Suppressor macrophage (primary cell): Measurements from ENCODE around the gene MAF.
A peak's percentile ranks its signal among the peaks of the same experiment; 100 is the strongest.

Experiments used
- DNase-seq, 4 experiments: peaks; one replicate each; pipeline ENCODE4 v3.0.0-alpha.2; 2020 to 2022

The MAF gene

DNA sequence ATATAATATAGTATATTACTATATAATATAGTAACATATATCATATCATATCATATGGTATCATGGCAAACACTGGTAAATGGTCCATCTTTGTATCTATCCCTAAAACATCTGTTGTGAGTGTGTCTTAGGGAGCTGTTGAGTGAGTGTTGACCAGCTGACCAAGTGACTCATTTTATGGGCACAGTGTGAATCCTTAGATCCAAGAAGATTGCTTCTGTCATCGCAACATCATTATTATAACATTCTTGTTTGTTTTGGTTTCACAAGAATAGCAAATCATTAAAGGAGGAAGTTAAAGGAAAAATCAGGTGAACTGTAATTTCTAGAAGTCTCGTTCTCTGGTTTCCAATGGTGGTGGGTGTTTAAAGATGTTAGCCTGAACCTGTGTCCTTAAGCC, 11.7 kb upstream of the MAF start:
- DNase-seq: no peak

DNA sequence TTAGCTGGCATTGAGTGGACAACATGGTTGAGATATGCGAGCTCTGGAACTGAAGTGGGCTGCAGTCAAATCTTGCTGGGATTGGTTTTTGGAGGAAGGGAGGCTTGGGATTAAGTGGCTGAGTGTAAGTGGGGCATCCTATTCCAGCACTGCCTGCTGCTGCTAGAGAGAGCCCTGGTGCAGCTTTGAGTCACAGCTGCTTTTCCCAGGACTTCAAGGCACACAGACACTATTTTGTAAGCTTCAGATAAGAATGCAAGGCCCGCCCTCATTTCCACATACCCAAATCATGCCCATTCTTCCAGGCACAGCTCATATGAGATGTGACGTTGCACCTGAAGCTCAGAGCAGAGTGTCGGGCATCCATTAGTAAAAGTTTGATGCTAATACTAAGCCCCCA, 10.2 kb upstream of the MAF start:
- no peak for DNase-seq

DNA sequence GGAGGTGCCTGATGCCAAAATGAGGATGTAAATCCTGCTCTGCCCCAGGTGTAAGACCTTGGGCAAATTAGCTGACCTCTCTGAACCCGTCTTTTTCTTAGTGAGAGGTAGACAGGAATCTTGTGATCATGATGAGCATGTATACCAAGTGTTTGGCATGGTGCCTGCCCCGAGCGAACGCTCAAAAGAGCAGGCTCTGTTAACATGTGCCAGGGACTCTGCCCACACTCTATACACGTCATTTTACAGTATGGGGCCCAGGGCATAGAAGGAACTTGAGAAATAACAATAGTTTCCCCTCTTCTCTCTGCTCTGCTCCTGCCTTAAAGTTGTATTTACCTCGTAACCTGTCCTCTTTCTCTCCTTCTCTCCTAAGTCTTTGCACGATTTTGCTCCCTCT, 9.3 kb upstream of the MAF start:
- DNase-seq: peak; percentile 31 to 68 (median 49)

DNA sequence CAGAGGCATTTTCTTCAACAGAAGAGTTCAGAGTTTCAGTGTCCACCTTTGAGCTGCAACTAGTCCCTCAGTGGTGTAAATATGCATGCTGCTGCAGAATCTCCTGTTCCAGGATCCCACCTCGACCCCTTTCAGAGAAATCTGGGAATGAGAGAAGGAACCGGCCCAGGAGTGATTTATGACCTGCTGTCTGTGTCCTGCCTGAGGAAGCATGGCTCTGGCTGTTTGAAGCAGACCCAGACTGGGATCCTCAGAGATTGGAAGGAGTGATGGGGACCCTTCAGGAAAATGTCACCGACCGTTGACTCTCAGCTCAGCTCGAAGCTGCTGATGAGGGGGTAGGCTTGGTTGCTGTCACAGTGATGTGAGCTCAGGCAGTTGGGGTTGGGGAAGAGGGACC, 8.4 kb upstream of the MAF start:
- DNase-seq: no peak

DNA sequence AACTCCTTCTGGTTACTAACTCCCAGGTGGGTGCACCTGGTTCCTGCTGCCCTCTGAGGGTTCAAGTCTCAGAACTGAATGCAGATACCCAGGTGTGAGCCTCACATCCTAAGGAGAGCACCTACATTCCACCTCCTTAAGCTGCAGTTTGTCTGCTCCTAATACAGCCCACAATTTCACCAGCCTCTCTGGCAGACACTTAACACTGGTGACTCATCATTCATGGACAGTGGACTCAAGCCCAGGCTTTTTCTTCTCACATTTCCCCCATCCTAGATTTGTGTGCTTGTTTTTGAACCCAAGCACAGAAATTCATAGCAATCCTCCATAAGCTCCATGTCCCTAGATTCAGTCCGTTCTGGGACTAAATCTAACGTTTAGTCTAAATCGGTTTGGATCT, 7.0 kb upstream of the MAF start:
- DNase-seq: peak in 2 of 4 experiments; percentile 21

DNA sequence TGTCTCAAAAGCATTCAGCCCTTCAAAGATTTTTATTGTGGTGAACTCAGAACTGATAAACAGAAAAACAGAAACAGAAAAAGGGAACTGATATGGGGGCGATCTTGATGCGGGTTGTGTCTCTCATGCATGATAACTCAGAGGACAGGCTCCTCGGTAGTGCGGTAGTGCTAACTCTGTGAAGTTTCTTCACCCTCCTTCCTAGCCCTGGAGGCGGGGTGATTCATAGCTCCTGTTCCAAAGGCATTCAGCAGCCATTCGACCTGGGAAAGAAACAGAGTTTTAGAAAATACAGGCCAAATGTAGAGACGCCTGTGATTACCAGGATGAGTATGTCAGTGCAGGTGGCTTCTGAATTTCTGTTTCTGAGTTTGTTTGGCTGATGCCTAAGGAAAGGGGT, 5.5 kb upstream of the MAF start:
- peak; percentile 49 to 74 (median 58) for DNase-seq

DNA sequence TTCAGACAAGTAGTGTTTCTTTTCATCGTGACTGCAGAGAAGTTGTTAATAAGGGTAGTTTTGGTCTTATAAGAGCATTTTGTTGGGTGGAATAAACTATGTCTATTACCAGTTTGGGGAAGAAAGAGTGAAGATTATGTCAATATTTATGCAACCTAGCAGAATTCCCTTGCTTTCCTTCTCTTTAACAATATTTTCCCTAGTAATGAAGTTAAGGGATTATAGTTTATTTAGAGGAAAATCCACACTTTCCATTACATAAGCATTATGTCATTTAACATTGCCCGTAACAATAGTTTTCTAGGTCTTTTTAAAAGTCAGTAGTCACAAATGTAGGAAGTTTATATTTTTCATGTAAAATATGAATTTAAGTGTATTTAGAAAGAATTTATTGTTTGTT, 2.5 kb upstream of the MAF start:
- no peak for DNase-seq

DNA sequence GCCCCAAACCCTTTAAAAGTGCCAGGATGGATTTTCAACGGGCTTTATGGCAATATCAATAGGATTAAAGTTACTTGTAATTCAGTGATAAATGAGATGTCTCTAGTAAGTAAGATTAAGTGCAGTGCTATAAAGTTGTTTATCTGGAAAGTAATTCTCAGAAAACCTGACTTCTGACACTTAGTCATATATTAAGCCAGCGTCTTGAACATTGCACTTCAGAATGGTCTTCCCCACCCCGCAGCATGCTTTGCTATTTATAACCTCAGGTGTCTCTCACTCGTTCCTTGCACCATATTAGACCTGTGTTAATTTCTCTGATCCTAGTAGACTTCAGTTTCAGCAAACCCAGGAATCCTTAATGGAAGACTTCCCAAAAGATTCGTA, 2.1 kb upstream of the MAF start:
- DNase-seq: no peak

DNA sequence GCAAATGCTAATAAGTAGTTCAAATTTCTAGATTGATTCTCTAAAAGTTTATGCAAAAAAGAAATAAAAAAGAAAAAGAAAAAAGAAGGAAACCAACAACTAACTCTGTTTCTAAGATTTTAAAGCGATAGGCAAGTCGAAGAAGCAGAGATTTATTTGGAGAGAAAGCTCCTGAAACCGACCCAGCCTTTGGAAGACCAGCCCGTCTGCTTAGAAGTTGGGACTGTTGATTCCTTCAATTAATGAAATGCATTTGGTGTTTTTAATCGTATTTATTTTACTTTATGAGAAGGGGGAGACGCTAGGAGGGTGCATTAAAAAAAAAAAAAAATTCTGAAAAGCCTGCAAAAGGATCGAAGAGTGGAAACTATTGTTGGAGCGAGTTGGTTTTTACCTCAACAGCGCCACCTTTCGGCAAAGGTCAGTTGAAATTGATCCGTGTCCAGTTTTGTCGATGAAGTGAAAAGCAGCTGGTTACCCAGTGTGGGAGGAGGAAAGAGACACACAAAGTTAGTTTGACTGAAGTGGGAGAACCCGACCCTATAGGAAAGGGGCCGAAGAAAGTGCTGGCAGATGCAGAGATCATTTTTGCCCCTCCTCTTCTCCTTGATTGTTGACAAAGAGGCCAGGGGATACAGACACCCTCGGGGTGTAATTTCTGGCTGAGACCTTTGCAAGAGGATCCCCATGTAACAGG, 1.5 kb upstream of the MAF start:
- peak; percentile 87 to 94 (median 90) for DNase-seq

DNA sequence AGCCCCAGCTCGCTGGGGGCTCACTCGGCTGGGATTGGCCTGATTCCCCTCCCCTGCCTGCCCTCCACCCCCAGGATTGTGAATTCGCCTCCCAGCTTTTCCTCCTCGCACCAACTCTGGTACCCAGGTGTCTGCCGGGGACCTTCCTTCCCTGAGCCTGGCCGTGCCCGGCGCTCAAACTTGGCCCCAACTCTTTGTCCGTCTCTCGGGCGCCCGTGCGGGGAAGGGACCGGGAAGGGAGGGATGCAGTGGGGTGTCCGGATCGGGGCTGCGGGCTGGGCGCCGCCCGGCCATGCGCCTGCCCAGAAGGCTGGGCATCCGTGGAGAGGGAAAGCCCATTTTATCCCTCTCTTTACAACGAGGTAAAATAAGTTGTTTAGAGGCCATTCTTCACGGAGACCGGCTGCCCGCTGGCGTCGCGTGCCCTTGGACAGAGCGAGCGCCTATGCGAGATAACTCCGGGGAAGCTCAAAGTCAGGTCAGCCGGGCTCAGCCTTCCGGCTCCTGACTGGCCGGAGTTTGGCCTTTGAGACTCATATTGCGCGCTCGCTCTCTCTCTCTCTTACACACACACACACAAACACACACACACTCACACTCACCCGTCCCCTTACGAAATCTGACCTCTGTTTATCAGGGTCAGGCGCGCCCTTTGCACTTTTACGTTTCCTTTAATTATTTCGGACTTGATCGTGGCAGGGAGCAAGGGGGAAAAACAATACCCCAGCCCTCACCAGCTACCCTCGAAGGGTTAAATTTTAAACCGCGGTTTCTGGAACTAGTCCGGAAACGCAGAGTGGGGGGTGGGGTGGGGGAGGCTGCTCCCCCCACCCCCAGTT, 774 bp upstream of the MAF start:
- DNase-seq: peak; percentile 57 to 80 (median 76)

DNA sequence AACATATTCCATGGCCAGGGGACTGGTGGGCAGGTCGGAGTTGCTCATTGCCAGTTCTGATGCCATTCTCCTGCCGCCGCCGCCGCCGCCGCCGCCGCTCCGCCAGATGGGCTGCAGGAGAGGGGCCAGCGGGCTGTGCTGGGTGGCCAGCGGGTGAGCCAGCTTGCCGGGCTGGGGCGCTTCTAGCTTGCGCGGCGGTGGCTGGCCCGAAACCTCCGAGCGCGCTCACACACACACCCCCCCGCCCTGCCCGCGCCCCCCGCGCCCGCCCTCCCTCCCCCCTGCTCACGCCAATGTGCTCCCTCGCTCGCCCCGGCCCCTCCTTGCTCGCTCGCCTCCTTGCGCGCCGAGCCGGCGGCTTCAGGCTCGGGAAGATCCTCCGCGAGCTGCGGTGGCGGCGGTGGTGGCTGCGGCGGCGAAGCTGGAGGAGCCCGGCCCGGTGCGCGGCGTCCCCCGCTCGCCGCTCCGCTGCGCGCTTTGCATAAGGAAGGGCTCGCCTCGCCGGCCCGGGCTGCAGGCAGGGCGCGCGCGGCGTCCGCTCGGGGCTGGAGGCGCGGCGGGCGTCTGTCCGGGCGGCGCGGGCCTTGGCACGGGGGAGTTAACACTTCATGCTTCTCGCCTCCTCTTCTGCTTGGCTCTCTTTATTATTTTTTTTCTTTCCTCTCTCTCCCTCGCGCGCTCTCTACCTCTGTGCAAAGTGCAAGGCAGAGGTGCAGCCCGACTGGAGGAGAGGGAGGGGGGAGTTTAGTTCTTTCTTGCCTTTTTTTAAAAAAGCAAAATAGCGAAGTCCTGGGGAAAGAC, 500 bp downstream of the MAF start:
- peak; percentile 68 to 88 (median 80) for DNase-seq

DNA sequence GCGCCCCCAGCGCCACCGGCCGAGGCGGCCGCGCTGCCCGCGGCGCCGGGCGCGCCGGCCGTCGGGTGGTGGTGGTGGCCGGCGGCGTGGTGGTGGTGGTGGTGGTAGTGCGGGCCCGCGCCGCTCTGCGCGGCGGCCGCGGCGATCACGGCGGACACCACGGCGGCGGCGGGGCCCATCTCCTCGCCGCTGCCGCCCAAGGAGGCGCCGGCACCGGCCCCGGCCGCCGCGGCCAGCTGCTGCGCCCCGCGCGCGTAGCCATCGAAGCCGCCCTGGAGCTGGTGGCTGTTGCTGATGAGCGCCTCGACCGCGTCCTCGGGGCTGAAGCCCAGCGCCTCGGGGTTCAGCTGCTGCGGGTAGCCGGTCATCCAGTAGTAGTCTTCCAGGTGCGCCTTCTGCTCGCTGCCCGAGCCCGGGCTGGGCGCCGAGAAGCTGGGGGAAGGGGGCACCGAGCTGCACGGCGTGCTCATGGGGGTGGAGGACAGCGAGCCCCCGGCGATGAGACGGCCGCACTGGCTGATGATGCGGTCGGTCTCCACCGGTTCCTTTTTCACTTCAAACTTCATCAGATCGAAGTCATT, 1.2 kb downstream of the MAF start:
- DNase-seq: peak in 1 of 4 experiments; percentile 43

DNA sequence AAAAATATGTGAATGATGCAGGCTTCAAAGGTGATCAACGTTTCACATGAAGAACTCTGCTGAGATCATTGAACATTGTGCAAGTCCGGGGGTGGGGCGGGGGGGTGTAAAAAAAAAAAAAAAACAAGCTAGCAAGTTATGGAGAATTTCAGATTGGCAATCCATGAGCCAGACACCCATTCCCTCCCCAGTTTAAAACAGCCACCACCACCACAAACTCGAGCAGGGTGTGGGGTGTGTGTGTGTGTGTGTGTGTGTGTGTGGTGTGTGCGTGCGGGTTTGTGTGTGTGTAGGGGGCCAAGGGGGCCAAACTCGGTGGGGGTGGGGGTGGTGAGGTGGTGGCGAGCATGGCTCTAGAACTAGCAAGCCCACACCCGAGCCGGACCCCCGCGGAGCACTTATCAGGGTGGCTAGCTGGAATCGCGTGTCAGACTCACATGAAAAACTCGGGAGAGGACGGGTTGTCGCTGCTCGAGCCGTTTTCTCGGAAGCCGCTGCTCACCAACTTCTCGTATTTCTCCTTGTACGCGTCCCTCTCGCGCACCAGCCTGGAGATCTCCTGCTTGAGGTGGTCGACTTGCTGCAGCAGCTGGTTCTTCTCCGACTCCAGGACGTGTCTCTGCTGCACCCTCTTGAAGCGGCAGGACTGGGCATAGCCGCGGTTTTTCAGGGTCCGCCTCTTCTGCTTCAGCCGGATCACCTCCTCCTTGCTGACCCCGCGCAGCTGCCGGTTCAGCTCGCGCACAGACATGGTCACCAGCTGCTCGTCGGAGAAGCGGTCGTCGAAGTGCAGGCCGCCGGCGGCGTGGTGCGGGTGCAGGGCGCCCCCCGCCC, 2.0 kb downstream of the MAF start:
- DNase-seq: peak; percentile 67 to 79 (median 78)

DNA sequence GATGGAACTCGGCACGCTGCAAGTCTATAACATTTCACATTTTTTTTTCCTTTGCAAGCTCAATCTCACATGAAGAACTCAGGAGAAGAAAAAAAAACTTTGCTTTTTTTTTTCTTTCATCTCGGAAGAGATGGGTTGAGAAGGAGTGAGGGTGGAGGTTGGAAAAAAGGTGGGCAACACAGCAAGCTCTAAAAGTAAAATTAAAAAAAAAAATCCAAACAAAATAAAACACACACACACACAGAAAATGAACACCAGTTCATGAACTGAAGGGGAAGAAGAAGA, 2.5 kb downstream of the MAF start:
- DNase-seq: no peak

DNA sequence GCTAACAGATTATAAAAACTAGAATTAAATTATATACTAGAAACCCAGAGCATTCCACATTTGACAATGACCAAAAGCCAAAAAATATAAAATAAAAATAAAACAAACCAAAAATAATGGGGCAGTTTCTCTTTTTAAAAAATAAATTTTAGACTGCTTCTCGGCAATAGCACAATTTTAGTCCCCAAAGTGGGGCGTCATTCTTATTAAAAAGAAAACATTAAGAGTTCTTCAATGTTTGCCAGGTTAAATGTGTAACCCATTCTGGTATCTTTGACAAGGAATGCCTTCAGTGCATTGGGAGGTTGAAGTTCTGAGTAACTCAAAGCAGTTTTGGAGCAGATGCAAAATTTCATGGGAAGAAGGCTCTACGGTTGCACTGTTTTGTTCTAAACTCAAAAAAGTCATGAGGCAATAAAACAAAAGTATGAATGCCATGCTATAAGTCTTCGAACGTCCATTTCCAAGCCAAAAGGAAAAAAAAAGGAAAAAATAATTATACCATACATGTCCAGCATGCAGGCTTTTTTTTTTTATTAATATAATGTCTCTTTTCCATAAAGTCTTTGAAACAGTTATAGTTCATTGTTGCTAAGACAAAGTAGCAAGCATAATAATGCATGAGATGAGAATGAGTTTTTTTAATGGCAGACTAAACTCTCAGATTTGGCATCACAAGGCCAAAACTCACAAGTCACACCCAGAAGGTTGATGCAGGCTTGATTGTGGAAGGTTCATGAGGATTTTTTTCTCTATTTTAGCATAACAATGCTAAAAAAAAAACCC, 3.1 kb downstream of the MAF start:
- DNase-seq: peak in 2 of 4 experiments; percentile 14 to 16

DNA sequence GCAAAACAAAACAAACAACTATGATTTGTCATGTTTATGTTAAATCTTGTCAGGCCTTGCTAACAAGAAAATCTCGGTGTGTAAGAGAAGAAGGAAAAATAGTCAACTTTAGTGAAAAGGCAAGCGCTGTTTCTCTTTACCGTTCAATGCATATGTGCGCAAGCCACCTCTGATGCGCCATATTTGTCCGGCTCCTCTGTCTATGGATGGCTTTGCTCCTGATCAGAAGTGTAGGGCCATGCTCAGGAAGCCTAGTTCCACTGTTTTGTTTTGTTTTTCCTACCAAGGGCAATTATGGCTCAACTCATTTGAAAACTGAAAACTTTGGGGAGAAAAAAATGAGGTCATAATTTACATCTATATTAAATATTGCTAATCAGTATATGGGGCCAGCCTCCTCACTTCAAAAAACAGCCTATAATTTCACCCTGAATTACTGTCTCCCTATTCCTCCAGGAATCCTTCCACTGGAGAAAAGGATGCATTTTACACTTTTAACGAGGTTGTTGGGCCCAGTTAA, 4.5 kb downstream of the MAF start:
- DNase-seq: no peak

DNA sequence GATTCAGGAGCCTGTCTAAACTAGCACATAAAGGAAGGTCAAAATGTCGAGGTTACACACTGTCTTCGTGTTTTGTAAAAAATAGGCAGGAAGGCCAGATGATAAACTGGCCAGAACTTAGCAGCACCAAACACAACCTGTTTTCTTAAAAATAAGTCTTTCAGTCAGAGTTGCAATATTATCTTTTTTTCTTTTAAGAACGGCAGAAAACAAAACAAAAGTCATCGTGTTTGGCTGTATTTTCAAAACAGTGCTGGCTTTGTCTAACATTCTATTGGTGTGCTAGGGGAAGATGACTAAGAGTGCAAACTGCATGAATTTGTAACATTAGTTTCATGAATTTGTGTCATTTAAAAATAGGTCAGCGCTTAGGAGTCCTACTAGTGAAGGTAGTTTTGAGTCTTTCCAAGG, 5.3 kb downstream of the MAF start:
- DNase-seq: peak in 1 of 4 experiments; percentile 5

DNA sequence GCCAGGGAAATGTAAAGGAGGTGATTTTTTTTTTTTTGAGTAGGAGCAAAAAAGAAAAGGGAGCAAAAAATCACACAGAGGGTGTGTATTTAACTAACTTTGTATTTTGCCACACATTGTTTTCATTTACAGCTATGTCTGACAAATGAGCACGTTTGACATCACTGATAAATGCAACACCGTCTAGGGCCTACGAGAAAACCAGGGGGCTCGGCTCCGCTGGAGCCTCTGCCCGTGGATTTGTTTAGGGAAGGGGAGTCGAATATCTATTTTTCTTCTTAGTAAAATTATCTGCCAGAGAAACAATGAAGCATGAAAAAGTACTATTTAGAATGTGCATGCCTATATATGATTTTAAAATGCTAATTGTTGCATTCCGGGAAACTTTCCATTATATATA, 6.8 kb downstream of the MAF start:
- no peak for DNase-seq

DNA sequence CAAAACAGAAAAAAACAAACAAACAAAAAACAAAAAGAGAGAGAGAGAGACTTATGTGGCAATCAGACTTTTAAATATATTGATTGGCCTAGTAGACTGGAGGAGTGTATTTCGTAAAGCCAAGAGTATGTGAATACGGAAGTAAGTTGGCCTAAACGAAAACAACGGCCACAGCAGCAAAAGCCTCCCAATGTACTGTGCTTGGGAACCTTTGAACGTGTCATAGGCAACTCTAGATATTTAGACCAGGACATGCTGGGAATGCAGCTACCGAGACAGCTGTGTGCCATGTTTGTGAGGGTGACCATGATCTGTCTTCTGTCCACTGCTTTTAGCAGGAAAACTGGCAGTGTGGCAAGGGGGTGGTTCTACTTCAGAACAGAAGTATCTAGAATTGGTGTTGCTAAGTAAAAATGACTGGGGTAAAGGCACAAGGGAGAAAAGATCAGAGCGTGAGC, 7.4 kb downstream of the MAF start:
- peak in 3 of 4 experiments; percentile 19 to 36 (median 25) for DNase-seq

DNA sequence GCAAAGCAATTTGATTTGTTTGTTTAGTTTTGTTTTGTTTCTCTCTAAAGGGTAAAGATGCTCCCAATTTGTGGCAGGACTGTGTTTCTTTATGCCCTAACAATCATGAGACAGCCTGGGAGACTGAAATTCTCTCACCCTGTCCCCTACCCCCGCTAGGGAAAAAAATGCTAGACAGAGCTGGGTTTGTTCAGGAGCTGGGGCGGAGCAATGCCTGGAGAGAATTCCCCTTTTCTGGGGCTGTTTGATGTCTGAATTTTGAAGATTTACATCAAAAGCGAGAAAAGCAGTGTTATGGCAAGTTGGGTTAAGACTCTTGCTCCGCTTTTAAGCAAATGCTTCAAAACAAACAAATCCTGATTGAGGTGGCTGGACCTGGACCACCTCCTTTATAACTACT, 8.4 kb downstream of the MAF start:
- DNase-seq: no peak

DNA sequence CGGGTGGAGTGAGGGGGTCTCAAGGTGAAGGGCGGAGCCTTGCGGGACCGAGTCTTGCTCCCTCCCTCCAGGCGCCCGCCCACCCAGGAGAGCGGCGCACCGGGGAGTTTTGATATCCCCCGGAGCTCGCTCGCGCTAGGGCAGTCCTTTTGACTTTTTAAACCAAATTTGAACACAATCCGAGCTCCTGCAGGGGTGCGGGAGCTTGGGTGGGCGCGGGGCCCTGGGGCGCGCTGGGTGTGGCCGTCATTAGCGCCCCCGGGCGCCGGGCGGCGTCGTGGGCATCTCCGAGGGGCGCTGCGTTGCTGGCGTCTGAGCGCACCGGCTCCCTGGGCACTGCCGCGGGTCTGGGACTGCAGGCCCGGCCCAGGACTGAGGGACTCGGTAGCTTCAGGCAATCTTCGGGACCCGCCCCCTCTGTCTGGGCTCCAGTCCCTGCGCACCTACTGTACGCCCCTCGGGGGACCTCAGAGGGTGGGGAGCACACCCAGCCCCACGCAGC, 10.9 kb downstream of the MAF start:
- DNase-seq: peak in 1 of 4 experiments; percentile 8
